Measurements from ENCODE around the gene FGFR4.

The FGFR4 gene

DNA sequence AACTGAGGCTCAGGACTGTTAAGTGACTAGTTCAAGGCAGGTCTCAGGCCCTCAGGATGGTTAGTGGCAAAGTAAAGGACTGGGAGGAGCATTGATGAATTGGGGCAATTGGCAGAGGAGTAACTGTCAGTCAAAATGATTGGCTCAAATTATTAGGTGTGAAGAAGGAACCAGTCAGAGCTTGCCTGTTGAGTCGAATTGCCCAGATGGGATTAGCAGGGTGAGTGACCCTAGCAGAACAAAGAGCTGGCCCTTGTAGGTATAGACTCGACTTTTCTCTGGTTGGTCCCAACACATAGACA, 44.3 kb downstream of the FGFR4 start:
- no peak for DNase-seq

DNA sequence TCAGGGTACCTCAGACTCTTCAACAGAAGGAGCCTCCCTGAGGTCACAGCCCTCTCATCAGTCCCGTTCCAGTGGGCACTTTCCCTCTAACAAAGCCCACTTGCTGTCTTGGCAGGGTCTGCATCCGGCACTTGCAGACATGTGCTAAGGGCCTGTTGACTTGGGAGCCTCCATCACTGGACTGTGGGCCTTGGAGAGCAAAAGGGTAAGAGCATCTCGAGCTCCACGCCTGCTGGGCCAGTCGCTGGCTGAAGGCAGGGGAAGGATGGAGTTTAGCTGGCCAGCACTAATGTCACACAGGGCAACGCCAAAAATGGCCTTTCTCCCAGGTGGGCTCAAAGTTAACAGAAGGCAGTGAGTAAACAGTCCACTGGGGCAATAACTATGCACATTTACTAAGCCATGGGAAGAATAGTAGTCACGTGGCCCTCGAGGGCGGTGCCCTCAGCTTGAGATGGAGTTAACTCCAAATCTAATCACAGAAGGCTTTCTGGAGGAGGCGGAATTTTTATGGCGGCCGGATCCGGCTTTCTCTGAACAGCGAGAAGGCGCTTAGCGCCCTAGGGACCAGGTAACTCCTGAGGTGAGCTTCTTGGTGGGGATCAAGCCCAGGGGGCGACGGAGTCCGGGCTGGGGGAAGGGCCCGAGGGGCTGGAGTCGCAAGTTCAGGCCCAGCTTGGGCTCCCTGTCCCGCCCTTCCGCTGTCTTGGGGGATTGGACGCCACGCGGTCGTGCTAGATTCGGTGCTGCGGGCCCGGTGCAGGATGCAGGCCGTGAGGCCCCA, 44.8 kb downstream of the FGFR4 start:
- DNase-seq = peak in 2 of 56 donors; percentile 12 to 22

DNA sequence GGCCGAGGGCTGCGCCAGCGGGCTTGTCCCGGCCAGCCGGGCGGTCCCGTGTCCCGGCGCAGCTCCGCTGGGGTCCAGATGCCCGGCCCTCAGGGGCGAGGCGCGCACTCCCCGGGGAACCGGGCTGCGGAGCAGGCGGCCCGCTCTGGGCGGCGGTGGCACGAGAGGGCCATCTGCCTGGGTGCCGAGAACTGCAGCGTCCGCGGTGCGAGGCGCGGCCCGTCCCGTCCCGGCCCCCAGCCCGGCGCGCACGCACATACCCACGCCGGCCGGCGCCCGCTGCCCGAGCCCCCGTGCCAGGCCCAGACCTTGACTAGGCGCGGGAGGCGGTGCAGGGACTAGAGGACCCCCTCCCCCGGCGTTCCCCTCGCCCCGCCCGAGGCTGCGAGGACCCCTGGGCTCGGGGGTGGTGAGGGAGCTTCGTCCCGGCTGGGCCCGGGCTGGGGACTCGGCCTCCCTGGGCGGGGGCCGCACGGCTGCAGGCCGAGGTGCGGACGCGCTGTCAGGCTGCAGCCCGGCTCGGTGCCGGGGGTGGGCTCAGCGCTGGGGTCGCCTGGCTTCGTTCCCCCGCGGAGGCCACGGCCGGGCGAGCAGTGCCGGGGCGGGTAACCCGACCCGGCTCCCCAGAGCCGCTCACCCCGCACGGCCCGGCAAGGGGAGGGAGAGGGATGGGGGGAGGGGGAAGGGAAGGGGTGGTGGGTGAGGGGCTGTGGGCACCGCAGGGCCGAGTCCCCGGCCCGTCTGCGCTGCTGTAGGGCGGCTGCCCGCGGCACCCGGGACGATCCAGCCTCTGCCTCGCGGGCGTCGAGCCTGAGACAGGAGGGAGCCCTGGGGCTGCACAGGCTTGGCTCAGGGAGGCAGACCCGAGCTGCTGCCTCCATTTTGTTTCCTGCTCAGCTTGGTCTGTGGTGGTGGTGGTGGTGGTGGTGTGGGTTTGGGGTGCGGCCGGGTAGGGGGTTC, 45.7 kb downstream of the FGFR4 start:
- DNase-seq = peak in 41 of 56 donors; percentile 20 to 87 (median 65)

DNA sequence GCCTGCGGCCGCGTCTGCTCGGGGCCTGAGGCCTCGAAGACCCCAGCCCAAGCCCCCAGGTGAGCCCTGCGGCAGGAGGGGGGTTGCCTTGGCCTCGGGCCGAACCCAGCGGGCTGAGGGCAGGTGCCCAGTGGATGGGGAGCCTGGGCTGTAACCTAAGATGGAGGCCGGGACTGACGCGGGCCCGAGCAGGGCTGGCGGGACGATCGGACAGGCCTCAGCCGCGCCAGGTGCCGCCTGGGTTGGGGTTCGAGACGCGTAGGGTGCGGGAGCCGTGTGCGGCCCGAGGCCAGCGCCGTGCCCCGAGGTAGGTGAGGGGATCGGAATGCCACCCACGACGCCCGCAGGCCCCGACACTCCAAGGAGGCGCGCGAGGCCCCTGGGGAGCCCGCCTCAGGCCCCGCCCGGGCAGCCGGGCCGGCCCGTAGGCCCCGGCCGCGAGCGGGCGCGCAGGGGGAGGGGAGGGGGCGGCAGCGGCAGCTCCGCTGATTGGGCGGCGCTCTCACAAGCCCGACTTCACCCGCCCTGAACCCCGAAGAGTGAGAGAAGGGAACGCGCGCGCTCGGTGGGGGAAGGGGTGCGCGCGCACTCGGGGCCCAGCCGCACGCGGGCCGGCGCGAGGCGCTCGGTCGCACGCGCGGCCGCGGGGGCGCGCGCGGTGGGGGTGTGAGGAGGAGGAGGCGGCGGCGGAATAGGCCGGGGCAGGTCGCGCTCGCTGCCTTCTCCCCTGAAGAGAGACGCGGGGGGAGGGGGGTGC, 46.6 kb downstream of the FGFR4 start, which contains the start of gene NSD1:
Gene NSD1, plus strand, starts transcription at position 678 of the 757 bp plus-strand sequence. CDS start 1,331 bp downstream, outside the sequence.
- DNase-seq = peak; percentile 54 to 97 (median 86)

DNA sequence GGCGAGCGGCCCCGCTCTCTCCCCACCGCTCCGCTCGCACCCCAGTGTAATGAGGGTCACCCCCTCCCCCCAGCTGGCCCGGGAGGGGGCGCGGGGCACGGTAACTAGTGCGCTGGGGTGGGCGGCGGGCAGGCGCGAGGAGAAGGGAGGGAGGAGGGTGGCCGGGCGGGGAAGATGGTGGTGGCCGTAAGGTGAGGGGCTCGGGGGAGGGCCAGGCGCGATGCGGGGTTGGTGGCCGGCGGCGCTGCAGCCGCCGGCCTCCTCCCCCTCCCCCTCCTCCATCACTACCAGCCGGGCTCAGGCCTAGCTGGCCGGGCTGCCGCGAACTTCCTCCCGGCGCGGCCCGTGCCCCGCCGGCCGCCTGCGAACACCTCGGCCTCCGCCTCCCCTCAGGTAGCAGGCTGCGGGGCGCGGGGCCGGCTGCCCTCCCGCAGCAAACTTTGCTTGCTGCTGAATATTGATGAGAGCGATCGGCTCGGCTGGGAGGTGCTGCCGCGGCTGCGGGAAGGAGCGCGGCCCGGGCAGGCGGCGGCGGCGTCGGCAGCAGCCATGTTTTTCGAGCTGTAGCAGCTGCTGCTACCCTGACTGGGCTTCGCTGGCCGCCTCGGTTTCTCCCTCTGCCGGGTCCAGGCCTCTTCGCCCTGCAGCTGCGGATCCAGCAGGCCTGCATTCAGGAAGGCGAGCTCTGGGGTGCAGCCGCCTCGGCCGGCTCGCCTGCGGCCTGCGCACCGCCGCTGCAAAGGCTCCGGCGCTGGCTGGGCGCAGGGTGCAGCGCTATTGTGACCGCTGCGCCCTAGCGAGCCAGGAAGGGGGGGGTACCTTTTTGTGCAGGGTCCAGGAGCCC, 47.4 kb downstream of the FGFR4 start:
- DNase-seq = peak in 33 of 56 donors; percentile 31 to 80 (median 56)

DNA sequence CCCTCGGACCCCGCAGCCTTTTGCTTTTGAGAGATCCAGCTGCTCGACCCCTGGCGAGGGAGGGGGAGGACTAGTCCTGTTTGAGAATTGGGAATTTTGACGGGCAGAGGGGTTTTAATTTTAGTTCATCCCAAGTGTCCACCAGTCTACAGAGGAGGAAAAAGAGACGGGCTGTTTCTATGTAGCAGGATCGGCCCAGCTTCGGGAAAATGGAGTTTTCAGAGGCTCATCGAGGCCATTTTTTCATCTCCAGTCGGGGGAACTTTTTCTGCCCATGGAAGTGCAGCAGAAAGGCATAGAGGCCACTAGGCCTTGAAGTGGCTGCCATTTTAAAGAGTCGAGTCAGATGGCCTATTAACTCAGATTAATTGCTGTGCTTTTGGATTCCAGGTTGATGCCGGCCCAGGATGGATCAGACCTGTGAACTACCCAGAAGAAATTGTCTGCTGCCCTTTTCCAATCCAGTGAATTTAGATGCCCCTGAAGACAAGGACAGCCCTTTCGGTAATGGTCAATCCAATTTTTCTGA, 48.0 kb downstream of the FGFR4 start:
- DNase-seq = no peak

DNA sequence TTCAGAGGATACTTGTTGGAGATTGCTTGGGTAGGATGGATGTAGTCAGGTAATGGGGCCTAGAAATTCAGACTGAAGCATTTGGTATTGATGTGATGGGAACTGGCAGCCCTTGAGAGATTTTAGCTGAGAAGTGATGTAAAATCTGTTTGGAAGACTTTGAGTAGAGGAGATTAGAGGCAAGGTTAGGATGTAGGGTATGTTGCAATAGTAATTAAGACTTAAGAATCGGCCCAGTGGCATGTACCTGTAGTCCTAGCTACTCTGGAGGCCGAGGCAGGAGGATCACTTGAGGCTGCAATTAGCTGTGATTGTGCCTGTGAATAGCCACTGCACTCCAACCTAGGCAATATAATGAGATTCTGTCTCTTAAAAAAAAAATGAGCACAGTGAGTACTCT, 53.6 kb downstream of the FGFR4 start:
- DNase-seq = no peak

DNA sequence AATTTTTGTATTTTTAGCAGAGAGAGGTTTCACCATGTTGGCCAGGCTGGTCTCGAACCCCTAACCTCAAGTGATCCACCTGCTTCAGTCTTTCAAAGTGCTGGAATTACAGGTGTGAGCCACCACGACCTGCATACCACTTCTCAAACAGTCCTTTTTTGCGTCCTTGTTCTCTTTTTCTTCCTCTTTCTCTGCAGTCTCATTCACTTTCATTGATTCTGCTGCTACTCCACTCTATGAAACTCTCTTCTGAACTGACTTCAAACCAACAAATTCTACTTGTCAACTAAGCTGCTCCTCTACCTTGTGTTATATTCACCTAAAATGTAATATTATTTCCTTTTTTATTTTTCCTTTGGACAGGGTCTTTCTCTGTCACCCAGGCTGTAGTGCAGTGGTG, 54.8 kb downstream of the FGFR4 start:
- DNase-seq = no peak

DNA sequence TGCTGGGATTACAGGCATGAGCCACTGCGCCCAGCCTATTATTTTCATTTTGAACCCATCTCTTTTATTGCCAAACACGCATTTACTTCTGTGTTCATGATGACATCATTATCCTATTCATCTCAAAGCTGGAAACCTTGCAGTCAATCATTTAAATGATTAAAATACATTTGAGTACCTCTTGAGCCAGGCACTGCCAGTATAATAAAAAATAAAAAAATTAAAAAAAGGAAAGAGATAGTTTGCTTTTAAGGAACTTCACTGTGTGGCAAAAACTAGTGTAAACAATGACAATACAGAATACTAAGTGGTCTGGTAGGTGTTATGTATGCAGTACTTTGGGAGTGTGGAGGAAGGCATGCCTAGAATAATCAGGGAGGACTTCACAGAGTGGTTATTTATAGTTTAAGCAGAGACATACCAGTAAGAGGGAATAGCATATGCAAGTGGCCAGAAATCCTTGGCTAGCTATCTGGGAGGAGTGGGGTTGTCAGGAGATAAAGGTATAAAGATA, 55.4 kb downstream of the FGFR4 start:
- DNase-seq = no peak

DNA sequence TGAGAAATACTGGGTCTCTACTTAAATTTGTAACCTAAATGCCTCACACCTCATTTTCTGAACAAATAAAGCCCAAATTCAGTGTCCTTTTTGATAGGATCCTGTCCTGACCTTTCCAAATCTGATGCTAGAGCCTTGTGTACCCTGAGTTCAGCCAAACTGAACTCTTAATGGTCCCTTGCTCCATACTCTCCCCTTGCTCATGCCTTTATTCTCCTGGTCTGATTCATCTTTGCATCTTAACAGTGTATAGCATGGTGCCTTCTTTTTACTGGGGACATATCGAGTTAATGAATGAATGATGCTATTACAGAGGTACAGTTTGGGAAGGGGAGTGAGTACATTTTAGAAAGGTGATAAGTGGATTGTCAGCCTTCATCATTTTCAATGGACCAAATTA, 56.1 kb downstream of the FGFR4 start:
- DNase-seq = no peak

DNA sequence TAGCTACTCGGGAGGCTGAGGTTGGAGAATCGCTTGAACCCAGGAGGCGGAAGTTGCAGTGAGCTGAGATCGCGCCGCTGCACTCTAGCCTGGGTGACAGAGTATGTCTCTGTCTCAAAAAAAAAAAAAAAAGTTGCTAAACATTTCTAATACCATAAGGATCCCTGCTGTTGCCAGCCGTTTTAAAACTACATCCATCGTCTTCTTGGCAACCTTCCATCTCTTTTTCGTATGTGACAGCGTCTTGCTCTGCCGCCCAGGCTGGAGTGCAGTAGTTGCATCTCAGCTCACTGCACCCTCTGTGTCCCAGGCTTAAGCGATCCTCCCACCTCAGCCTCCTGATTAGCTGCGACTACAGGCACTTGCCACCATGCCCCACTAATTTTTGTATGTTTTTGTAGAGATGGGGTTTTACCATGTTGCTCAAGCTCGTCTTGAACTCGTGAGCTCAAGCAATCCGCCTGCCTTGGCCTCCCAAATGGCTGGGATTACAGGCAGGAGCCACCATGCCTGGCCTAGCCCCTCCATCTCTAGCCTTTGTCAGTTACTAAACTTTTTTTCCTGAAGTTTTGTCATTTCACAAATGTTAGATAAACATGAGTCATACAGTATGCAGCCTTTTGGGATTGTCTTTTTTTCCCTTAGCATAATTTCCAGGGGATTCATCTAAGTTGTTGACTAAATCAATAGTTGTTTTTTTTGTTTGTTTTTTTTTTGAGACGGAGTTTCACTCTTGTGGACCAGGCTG, 60.4 kb downstream of the FGFR4 start:
- DNase-seq = no peak
